Activated naive CD8-positive, alpha-beta T cell treated with anti-CD3 and anti-CD28 coated beads, Interleukin-2, amount 50 U/mL, for 16 hours (primary cell): ENCODE results near the gene TRIM40.

ENCODE experiments used
- DNase-seq: peaks from one replicate; pipeline ENCODE4 v3.0.0-alpha.2; 2020; ENCODE audit warnings: low read depth, low spot score

The TRIM40 gene

GRCh38 chr6:30147096-30147495, 11.2 kb downstream of the TRIM40 start:
- no peak for DNase-seq

GRCh38 chr6:30149234-30149633, 13.3 kb downstream of the TRIM40 start:
- DNase-seq = no peak

DNA sequence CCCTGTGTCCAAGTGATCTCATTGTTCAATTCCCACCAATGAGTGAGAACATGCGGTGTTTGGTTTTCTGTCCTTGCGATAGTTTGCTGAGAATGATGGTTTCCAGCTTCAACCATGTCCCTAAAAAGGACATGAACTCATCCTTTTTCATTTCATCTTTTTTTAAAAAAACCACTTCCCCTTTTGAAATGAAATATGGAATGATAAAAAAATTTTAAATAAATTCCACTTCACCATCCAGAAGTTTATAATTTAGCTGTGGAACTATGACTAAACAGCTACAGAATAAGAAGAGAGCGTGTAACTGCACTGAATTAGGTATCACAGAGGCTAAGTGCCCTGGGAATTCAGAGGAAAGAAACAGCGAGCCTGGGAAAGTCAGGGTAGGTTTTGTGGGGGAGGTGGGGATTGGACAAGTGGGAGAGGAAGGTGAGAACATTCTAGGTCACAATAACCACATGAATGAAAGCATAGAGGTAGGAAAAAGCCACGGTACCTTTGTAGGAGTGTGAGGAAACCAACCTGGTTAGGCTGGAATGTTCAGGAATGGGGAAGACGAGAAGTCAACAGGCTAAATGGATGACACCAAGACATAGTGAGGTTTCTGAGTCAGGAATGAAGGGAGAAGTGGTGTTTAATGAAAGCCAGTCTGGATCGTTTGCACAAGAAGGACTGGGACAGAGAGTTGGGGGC, 14.1 kb downstream of the TRIM40 start:
- no peak for DNase-seq

DNA sequence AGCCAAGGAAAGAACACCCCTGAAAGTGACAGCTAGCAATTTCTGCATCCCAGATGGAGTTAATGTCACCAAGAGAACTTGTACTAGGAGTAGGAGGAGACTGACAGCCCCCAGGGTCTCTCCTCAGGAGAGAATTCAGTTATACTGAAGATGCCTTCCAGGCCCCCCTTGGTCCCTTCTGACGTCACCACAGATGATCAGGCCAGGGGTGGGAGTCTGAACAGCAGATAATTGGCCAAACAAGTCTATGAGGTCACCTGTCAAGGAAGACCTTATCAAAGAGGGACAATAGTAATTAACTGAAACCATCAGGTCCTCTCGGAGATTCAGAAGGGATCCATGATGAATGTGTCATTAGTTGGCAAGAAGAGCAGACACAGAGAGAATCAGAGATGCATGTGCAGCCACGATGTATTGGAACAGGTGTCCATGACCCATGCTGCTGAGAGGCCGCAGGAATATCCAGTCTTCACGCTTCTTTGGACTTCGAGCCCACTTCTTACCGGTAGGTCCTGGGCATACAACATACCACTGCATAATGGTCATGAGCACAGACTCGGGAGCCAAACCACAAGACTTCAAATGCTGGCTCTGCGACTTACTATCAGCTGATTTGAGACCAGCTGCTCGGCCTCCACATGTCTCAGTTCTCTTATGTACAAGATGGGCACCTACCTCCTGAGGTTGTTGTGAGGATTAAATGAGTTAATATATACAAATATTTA, 14.9 kb downstream of the TRIM40 start:
- DNase-seq = no peak

GRCh38 chr6:30151580-30151979, 15.6 kb downstream of the TRIM40 start:
- no peak for DNase-seq

- no peak for DNase-seq
Measured at GRCh38 chr6:30152016-30152673, 16.2 kb downstream of the TRIM40 start.

DNA sequence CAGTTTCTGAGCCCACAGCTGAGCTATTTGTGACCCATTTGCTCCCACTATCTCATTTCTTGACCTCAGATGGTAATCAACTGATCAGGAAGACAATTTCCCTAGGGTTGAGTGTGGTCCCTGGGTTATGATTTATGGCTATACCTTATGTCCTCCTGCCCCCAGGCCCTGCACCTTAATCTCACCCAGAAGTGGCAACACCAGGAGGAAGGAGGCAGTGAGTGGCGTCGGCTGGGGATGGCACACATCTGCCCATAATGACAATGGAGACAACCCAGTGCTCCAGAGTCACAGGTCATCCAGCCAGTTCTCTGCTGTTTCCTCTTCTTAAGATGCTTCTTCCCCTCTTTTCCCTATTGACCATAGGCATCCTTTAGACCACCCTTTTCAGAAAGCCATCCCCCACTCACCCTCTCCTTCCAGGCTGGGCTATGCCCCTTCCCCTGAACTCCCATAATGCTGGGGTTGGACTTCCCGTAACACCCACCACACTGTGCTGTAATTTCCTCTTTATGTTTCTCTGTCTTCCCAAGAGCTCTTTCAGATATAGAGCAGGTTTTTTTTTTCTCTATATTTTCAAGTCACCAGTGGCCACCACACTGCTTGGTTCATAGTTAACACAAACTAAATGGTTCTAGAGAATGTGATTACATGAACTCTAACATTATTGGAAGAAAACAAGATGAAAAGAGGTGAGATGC, 17.1 kb downstream of the TRIM40 start:
- no peak for DNase-seq

GRCh38 chr6:30154061-30154460, 18.1 kb downstream of the TRIM40 start:
- DNase-seq = no peak

- DNase-seq = no peak
Measured at GRCh38 chr6:30154709-30155519, 19.0 kb downstream of the TRIM40 start.

DNA sequence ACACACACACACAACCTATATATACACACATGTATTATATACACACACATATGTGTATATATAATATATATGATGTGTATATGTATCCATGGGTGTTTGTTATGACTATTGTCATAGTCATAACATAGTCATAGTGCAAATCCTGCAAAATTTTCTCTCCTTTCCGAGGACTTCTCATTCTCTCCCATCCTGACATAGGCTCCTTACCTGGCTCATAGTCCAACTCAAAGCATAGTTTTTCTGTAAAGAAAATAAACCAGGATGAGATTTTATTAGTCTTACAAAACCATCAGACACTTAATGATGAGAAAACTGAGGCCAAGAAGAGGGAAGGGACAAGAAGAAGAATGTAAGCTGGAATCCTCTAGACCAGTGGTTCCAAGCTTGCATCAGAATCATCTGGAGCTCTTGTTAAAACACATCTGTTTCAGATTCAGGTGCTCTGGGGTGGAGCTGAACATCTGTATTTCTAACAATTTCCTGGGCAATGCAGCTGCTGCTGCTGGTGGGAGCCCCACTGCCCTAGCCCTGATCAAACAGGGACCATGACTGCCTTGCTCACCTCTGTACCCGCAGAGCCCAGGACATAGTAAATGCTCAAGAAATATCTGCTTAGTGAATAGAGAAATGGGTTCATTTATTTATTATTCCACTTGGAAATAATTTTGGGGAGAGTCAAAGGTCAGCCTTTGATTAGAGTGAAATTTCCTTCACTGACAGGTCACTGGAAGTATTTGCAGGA, 19.8 kb downstream of the TRIM40 start:
- no peak for DNase-seq

DNA sequence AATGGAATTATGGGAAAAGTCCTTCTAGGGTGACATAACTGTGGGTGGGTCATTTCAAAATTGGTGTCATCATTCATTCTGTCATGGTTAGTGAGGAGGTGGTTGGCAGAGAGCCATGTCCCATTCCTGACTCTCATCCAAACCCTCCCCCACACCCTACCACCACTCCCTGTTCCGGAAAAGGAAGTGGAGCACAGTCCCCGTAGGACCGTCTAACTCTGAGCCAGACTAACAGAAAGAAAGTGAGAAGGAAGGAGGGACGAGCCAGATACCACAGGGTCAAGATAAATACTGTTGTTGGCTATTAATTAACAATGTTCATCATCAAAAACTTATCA, 20.3 kb downstream of the TRIM40 start:
- no peak for DNase-seq

GRCh38 chr6:30156774-30157173, 20.8 kb downstream of the TRIM40 start:
- no peak for DNase-seq

DNA sequence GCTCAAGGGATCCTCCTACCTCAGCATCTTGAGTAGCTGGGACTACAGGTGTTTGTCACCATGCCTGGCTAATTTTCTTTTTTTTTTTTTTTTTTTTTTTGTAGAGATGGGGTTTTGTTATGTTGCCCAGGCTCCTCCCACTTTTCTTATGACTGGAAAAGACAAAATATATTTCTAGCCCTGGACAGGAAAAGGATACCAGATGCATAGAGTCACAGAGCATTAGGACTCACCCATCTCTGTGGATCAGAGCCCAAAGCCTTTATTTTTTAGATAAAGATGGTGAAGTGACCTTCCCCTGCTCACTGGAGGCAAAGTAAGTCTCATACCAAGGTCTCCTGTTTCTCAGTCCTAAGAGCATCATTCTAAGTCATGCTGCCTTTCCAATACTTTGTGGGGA, 21.6 kb downstream of the TRIM40 start:
- DNase-seq = no peak

GRCh38 chr6:30157999-30158398, 22.1 kb downstream of the TRIM40 start:
- DNase-seq = no peak

DNA sequence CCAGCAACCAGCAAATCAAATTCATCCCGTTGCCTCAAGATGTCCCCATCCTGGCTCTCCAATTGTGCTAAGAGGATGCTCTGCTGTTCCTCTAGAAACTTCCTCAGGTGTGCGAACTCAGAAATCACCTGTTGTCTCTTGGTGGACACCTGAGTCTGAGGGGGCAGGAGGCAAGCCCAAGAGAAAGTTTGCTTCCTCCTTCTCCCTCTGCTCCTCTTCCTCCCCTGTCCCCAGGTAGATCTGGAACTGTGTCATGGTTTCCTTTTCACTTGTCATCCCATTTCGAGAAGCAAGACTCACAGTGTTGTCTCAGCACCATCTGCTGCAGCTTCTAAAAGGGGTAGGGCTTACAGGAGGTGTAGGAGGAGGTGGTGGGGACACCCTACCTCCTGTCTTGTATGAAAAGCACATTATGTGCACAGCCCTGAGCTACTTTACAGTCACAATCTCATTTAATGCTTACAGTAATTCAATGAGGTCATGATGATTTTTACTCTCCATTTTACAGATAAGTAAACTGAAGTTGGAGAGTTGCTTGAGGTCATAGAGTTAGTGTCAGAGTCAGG, 22.6 kb downstream of the TRIM40 start:
- no peak for DNase-seq

GRCh38 chr6:30160008-30160784, 24.3 kb downstream of the TRIM40 start:
- no peak for DNase-seq

DNA sequence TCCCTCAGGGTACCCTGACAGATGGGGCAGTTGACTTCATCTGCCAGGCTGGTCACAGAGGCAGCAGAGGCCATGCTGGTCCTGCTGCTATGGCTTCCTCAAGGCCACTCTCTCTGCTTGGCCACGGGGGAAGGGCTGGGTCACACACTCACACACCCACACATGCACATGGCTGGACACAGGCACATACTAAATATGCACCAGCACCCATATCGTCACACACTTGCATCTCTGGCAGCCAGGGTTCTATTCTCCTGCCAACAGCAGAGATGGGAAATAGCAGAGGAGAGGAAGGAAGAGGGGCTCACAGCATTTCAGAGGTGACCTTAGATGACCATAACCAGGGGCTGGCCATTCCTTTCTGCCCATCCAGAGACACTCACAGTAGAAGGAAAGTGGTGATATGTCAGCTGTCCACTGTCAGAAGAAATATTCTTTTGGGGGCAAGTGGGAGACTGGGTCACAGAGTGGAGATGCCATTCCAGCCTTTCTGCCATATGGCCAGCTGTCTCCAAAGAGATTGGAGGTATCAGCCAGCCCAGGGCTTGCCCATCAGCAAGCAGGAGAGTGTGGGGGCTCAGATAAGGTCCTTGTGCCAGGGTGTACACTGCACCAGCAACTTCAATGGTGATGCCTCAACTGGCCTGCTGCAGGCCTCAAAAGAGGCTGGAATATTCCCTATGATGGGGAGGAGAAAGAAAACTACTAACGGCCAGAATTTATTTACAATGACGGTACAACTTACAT, 25.0 kb downstream of the TRIM40 start, which contains the start of gene TRIM10:
Gene TRIM10, minus strand, starts transcription at position 427 of the 747 bp plus-strand sequence. Its CDS starts 353 bp downstream, at position 74.
- no peak for DNase-seq

DNA sequence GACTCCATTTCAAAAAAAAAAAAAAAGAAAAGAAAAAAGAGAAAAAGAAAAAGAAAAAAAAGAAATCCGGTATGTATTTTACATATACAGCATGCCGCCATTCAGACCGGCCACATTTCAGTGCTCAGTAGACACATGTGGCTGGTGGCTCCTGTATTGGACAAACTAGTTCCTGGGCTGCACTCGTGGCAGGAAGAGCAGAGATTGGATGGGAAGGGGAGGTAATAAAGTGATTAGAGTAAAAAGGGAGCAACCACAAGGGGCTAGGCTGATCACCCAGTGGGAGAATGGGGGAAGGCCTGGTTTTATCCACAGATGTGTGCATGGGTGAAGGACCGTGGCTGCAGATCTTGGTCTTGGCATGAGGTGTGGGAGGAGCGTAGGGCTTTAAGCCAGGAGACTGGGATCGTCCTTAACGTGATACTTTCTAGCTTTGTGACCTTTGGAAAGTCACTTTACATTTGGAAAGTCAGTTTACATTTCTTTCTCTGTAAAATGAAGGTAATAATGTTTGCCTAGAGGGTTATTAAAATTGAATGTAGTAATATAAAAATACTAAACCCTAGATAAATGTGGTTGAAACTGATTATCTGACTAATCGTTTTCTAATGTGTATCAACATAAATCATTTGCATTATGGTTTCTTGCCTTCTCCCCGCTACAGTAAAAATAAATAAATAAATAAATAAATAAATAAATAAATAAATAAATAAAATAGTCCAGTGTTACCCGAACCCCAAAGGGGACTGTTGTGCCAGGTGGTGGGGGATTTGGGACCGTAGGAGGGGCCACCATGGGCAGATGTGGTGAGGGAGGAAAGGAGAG, 26.5 kb downstream of the TRIM40 start:
- DNase-seq = no peak
